Uterus (tissue), 4 donors: Measurements from ENCODE around the gene RASL10A. TPM values are rescaled to one million over a fixed set of nuclear protein-coding genes. Genes with fewer than 3 reads are reported as not detected.

Experiments used
- DNase-seq, 2 donors: peaks; one replicate each; pipeline ENCODE4 v3.0.0-alpha.2; 2019 to 2020
- H3K27ac ChIP-seq, 2 donors: fragments of 200-600 bp; sonication (generic); 1 replicate in 1 of 2; 2 replicates in 1 of 2; pipeline ENCODE4 v1.5.1; 2016 to 2018
- H3K27me3 ChIP-seq, 2 donors: fragments of 200-600 bp; sonication (generic); one replicate each; pipeline ENCODE4 v1.5.1; 2018 to 2019; ENCODE audit warnings: control low read depth in 1 of 2
- H3K36me3 ChIP-seq, 2 donors: fragments of 200-600 bp; sonication (generic); one replicate each; pipeline ENCODE4 v1.5.1; 2019; ENCODE audit warnings: control low read depth in 1 of 2
- H3K4me1 ChIP-seq, 2 donors: fragments of 200-600 bp; sonication (generic); one replicate each; pipeline ENCODE4 v1.5.1; 2018 to 2019; ENCODE audit warnings: control low read depth in 1 of 2
- H3K4me3 ChIP-seq, 2 donors: fragments of 200-600 bp; sonication (generic); 1 replicate in 1 of 2; 2 replicates in 1 of 2; pipeline ENCODE4 v1.5.1; 2018 to 2019; ENCODE audit warnings: mild to moderate bottlenecking in 1 of 2
- H3K9me3 ChIP-seq, 2 donors: fragments of 200-600 bp; sonication (generic); one replicate each; pipeline ENCODE4 v1.5.1; 2019; ENCODE audit warnings: control low read depth in 1 of 2
- CTCF ChIP-seq, 4 experiments: fragments of 200-600 bp in 2 of 4; fragments of 450-650 bp in 2 of 4; sonication (generic) in 2 of 4; IDR thresholded peaks; one replicate each; pipeline ENCODE4 v1.5.1; 2016 to 2019; ENCODE audit warnings: antibody characterized with exemption in 4 of 4, mild to moderate bottlenecking in 2 of 4, moderate library complexity in 1 of 4
- POLR2A ChIP-seq, 2 donors: fragments of 450-650 bp; IDR thresholded peaks; one replicate each; pipeline ENCODE4 v1.6.1; 2016; ENCODE audit warnings: antibody characterized with exemption in 2 of 2, mild to moderate bottlenecking in 1 of 2, moderate library complexity in 1 of 2
- intact Hi-C: fragments of 100-400 bp; cut with DNase I; formaldehyde crosslinking; loops from one replicate; pipeline ENCODE4 v1.15.1; 2023; ENCODE audit warnings: low total_unique reads
- total RNA-seq, 4 donors: library from RNA; depleted of rRNA in 3 of 4; stranded (reverse); fragments of >200 nt in 3 of 4; gene quantifications; one replicate each; pipeline versions ENCODE4 v1.1.0 to v1.2.4, GENCODE V29; 2014 to 2023
- donor health status: DM: yes; HTN: yes; CAD: no.

RASL10A gene
- total RNA-seq, 4 donors from 2014 or later, result 0.35 to 3.2 (median 0.79) TPM; not detected in 1

GRCh38 chr22:29342177-29342576, 26.7 kb upstream of the RASL10A start:
- intact Hi-C loops, result no loop called here
- no peak overlapping the region for H3K4me3 ChIP-seq
- H3K36me3 ChIP-seq, result no peaks in the 10 kb centered on the region
- no peaks in the 10 kb centered on the region for H3K9me3 ChIP-seq
- H3K27me3 ChIP-seq, result no peaks in the 10 kb centered on the region
- no peaks in the 10 kb centered on the region for H3K4me1 ChIP-seq
- DNase-seq, result no peak
- TF ChIP-seq CTCF (IDR thresholded peaks at IDR 0.05) (no peak), POLR2A (IDR thresholded peaks at IDR 0.05) (no peak)
- H3K27ac ChIP-seq, result no peak overlapping the region

- intact Hi-C loops, result no loop called here
- H3K9me3 ChIP-seq, result no peaks in the 10 kb centered on the region
- no peaks in the 10 kb centered on the region for H3K4me1 ChIP-seq
- TF ChIP-seq CTCF (IDR thresholded peaks at IDR 0.05), result no peak
- no peak for TF ChIP-seq POLR2A (IDR thresholded peaks at IDR 0.05)
- H3K36me3 ChIP-seq, result no peaks in the 10 kb centered on the region
- no peak overlapping the region for H3K4me3 ChIP-seq
- DNase-seq, result no peak
- H3K27me3 ChIP-seq, result no peaks in the 10 kb centered on the region
- H3K27ac ChIP-seq, result no peak overlapping the region
Observed at GRCh38 chr22:29341849-29342127, 26.3 kb upstream of the RASL10A start.

GRCh38 chr22:29341056-29341848, 25.8 kb upstream of the RASL10A start:
- Histone ChIP-seq H3K9me3 (no peaks in the 10 kb centered on the region), H3K27ac (no peak overlapping the region), H3K4me3 (no peak overlapping the region), H3K27me3 (no peaks in the 10 kb centered on the region), H3K4me1 (no peaks in the 10 kb centered on the region), H3K36me3 (no peaks in the 10 kb centered on the region)
- no peak for DNase-seq
- TF ChIP-seq POLR2A (IDR thresholded peaks at IDR 0.05), result no peak
- no peak for TF ChIP-seq CTCF (IDR thresholded peaks at IDR 0.05)
- intact Hi-C loops, result no loop called here

- Histone ChIP-seq H3K27me3 (no peaks in the 10 kb centered on the region), H3K4me1 (no peaks in the 10 kb centered on the region), H3K9me3 (no peaks in the 10 kb centered on the region), H3K36me3 (no peaks in the 10 kb centered on the region), H3K27ac (no peak overlapping the region), H3K4me3 (no peak overlapping the region)
- intact Hi-C loops, result no loop called here
- no peak for DNase-seq
- TF ChIP-seq CTCF (IDR thresholded peaks at IDR 0.05) (no peak), POLR2A (IDR thresholded peaks at IDR 0.05) (no peak)
Observed at GRCh38 chr22:29340566-29340965, 25.1 kb upstream of the RASL10A start.

- no peak for TF ChIP-seq POLR2A (IDR thresholded peaks at IDR 0.05)
- no peak for TF ChIP-seq CTCF (IDR thresholded peaks at IDR 0.05)
- no peaks in the 10 kb centered on the region for H3K9me3 ChIP-seq
- H3K36me3 ChIP-seq, result no peaks in the 10 kb centered on the region
- H3K27me3 ChIP-seq, result no peaks in the 10 kb centered on the region
- DNase-seq, result no peak
- intact Hi-C loops, result no loop called here
- no peaks in the 10 kb centered on the region for H3K4me1 ChIP-seq
- H3K27ac ChIP-seq, result no peak overlapping the region
- H3K4me3 ChIP-seq, result no peak overlapping the region
Observed at GRCh38 chr22:29339381-29340235, 24.1 kb upstream of the RASL10A start.
